ENCODE measurements around the gene A4GALT.
"Not testable (repeated sequence)": the region's sequence is repeated elsewhere in the genome, so short reads cannot be mapped to it uniquely, and the experiment has no call there.

A4GALT gene

GRCh38 chr22:42752912-42753311 lies 32.2 kb upstream of the A4GALT start:
- TF ChIP-seq CTCF (IDR thresholded peaks at IDR 0.05; ENCODE audit: control insufficient read depth, extremely low read depth, insufficient read depth) = no peak
- no peak for DNase-seq (ENCODE audit: low read depth)

GRCh38 chr22:42752230-42752746 lies 31.6 kb upstream of the A4GALT start:
- no peak for TF ChIP-seq CTCF (IDR thresholded peaks at IDR 0.05; ENCODE audit: control insufficient read depth, extremely low read depth, insufficient read depth)
- no peak for DNase-seq (ENCODE audit: low read depth)
- H3K4me3 ChIP-seq (ENCODE audit: low read depth, low read length) = no peak overlapping the region

More at GRCh38 chr22:42752912-42753311, 32.2 kb upstream of the A4GALT start:
- H3K4me3 ChIP-seq (ENCODE audit: low read depth, low read length) = no peak overlapping the region

- H3K4me3 ChIP-seq (ENCODE audit: low read depth, low read length); DNase-seq (ENCODE audit: low read depth): not testable (repeated sequence)
These were observed 29.8 kb upstream of the A4GALT start for GRCh38 chr22:42750421-42750820.

- no peak for DNase-seq (ENCODE audit: low read depth)
- no peak overlapping the region for H3K4me3 ChIP-seq (ENCODE audit: low read depth, low read length)
- TF ChIP-seq CTCF (IDR thresholded peaks at IDR 0.05; ENCODE audit: control insufficient read depth, extremely low read depth, insufficient read depth) = no peak
These were observed 27.2 kb upstream of the A4GALT start for GRCh38 chr22:42747701-42748513.

DNA sequence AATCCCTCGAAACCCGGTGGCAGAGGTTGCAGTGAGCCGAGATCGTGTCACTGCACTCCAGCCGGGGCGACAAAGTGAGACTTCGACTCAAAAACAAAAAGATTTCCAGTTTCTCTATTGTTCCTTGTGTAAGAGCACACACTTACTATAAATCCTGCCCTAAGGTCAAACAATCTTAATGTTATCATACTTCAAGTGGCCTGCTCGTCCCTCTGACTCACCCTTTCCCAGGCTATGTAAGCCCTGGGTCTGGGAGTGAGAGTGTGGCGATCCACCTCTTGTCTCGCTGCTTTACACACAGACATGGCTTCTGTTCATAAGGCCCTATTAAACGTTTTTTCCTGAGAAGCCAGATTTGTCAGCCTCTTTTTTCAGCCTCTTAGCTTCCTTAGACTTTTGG lies 24.4 kb upstream of the A4GALT start:
- no peak for TF ChIP-seq CTCF (IDR thresholded peaks at IDR 0.05; ENCODE audit: control insufficient read depth, extremely low read depth, insufficient read depth)
- no peak overlapping the region for H3K4me3 ChIP-seq (ENCODE audit: low read depth, low read length)
- no peak for DNase-seq (ENCODE audit: low read depth)

GRCh38 chr22:42743501-42743991 lies 22.9 kb upstream of the A4GALT start:
- H3K4me3 ChIP-seq (ENCODE audit: low read depth, low read length) = no peak overlapping the region
- TF ChIP-seq CTCF (IDR thresholded peaks at IDR 0.05; ENCODE audit: control insufficient read depth, extremely low read depth, insufficient read depth) = no peak
- DNase-seq (ENCODE audit: low read depth) = no peak

- H3K4me3 ChIP-seq (ENCODE audit: low read depth, low read length) = no peak overlapping the region
- no peak for DNase-seq (ENCODE audit: low read depth)
- TF ChIP-seq CTCF (IDR thresholded peaks at IDR 0.05; ENCODE audit: control insufficient read depth, extremely low read depth, insufficient read depth) = no peak
These were observed 22.3 kb upstream of the A4GALT start for GRCh38 chr22:42742940-42743339.

DNA sequence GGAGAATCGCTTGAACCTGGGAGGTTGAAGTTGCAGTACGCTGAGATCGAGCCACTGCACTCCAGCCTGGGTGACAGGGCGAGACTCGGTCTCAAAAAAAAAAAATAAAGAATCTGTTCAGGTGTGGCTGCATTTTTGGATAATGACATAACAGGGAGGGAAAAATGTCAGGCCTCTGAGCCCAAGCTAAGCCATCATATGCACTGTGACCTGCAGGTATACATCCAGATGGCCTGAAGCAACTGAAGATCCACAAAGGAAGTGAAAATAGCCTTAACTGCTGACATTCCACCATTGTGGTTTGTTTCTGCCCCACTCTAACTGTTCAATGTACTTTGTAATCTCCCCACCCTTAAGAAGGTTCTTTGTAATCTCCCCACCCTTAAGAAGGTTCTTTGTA lies 19.6 kb upstream of the A4GALT start:
- not testable (repeated sequence) for DNase-seq (ENCODE audit: low read depth); H3K4me3 ChIP-seq (ENCODE audit: low read depth, low read length)
